NCI-H2196 (cell line): ENCODE measurements around the gene PCGF5.
"Not testable (repeated sequence)": the region's sequence is repeated elsewhere in the genome, so short reads cannot be mapped to it uniquely, and the experiment has no call there.

Experiments
- DNase-seq: peaks from one replicate; lab custom pipeline; 2025; ENCODE audit not compliant: unreplicated experiment; lab: John Stamatoyannopoulos, UW

PCGF5 gene

DNA sequence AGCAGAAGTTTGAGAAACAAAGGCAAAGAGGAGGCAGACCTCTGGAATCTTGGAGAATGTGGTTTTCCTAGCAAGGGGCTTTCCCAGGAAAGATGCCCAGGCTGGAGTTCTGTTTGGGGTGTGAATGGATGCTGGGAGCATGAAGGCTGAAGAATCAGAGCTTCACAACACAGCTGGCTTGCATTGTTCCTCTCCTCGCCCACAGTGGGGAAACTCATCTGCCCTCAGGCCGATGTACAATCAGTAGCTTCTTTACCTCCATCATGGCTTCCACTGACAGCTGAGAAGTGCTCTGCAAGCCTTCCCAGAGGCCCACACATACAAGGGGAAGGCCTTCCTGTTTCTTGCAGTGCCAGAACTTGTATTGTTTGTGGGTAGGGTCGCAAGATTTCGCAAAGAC, 98.9 kb downstream of the PCGF5 start:
- no peak for DNase-seq

DNA sequence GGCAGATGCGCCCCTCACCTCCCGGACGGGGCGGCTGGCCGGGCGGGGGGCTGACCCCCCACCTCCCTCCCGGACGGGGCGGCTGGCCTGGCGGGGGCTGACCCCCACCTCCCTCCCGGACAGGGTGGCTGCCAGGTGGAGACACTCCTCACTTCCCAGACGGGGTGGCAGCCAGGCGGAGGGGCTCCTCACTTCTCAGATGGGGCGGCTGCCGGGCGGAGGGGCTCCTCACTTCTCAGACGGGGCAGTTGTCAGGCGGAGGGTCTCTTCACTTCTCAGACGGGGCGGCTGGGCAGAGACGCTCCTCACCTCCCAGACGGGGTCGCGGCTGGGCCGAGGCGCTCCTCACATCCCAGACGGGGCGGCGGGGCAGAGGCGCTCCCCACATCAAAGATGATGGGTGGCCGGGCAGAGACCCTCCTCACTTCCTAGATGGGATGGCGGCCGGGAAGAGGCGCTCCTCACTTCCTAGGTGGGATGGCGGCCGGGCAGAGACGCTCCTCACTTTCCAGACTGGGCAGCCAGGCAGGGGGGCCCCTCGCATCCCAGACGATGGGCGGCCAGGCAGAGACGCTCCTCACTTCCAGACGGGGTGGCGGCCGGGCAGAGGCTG, 102.9 kb downstream of the PCGF5 start:
- not testable (repeated sequence) for DNase-seq

DNA sequence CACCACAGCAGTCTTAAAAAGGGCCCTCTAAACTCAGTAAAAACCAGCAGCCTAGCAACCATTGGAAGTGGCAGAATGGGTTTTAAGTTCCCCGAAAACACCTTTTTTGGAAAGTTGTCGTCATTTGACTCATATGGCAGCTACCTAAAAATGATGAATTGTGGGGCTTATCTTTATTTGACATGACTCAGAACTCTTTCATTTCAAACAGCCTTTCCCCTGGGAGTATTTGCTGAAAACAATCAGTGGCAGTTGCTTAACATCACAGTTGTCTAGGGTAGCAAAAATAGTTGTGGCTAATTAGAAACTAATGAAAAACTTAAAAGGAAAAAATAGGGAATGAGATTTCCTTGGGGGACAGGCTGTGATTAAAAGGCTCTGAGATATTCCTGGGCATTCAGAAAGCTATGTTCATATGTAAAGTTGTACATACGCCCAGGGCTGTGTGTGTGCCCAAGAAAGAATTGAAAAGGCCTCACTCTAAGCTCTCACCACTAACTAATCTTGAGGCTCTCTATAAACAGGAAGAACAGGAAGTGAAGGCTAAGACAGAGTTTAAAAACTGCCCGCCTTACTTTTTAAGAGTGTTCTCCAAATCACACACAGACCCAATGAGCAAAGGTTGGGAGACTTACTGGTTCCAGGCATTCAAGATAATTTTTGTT, 108.0 kb downstream of the PCGF5 start:
- DNase-seq = no peak
